Vagina (tissue), 2 donors: ENCODE results near the gene HYDIN.
"Not testable (repeated sequence)": the region's sequence is repeated elsewhere in the genome, so short reads cannot be mapped to it uniquely, and the experiment has no call there.

ENCODE experiments used
- POLR2A ChIP-seq, 2 donors: fragments of 450-650 bp; IDR thresholded peaks; one replicate each; pipeline ENCODE4 v1.6.1; 2017; ENCODE audit warnings: antibody characterized with exemption in 2 of 2, mild to moderate bottlenecking in 2 of 2, moderate library complexity in 2 of 2
- TF ChIP-seq, protein P1 (sequence below), 3 experiments: fragments of 450-650 bp in 2 of 3; fragments of 200-600 bp in 1 of 3; sonication (generic) in 1 of 3; IDR thresholded peaks; one replicate each; pipeline ENCODE4 v1.5.1; 2017 to 2019; ENCODE audit warnings: antibody characterized with exemption in 3 of 3, mild to moderate bottlenecking in 2 of 3, moderate library complexity in 2 of 3

DNA sequence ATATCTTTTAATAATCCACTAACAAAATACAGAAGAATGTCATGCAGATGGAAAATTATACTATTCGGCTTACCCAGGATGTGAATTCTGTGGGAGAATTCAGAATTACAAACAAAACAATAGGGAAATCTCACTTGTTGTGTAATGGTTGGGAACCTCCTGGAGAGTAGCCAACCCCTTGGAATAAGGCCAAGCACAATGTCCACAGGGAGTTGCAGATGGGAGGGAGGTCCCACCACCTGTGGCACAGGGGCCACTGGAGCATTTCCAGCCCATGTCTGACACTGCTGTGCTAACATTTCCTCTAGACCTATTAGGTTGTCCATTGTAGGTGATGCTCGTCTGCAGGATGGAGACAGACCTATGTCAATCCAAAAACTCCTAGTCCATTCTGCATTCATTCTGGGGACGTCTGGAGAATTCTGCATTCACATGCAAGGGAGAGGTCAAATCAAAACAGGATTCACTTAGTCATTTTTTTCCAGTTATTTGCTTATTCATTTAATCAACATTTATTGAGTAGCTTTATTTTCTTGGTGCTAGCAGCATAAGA lies 120.8 kb downstream of the HYDIN start:
- TF ChIP-seq, protein P1, sequence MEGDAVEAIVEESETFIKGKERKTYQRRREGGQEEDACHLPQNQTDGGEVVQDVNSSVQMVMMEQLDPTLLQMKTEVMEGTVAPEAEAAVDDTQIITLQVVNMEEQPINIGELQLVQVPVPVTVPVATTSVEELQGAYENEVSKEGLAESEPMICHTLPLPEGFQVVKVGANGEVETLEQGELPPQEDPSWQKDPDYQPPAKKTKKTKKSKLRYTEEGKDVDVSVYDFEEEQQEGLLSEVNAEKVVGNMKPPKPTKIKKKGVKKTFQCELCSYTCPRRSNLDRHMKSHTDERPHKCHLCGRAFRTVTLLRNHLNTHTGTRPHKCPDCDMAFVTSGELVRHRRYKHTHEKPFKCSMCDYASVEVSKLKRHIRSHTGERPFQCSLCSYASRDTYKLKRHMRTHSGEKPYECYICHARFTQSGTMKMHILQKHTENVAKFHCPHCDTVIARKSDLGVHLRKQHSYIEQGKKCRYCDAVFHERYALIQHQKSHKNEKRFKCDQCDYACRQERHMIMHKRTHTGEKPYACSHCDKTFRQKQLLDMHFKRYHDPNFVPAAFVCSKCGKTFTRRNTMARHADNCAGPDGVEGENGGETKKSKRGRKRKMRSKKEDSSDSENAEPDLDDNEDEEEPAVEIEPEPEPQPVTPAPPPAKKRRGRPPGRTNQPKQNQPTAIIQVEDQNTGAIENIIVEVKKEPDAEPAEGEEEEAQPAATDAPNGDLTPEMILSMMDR (IDR thresholded peaks at IDR 0.05): not testable (repeated sequence)
- TF ChIP-seq POLR2A (IDR thresholded peaks at IDR 0.05): not testable (repeated sequence)
